Measurements from ENCODE around the gene INO80.

INO80 gene

GRCh38 chr15:41001524-41002214 is 114.4 kb downstream of the INO80 start:
- DNase-seq (ENCODE audit: low spot score): peak; percentile 13

- peak; percentile 46 for DNase-seq (ENCODE audit: low spot score)
Measured at GRCh38 chr15:40999190-40999589, 116.9 kb downstream of the INO80 start.

GRCh38 chr15:40995656-40996055 is 120.4 kb downstream of the INO80 start:
- DNase-seq (ENCODE audit: low spot score): no peak

- DNase-seq (ENCODE audit: low spot score): no peak
Measured at GRCh38 chr15:40992825-40993224, 123.3 kb downstream of the INO80 start.

- no peak for DNase-seq (ENCODE audit: low spot score)
Measured at GRCh38 chr15:40992241-40992741, 123.8 kb downstream of the INO80 start.

- DNase-seq (ENCODE audit: low spot score): peak; percentile 65
Measured at GRCh38 chr15:40991355-40991754, 124.7 kb downstream of the INO80 start.

GRCh38 chr15:40990789-40991188 is 125.3 kb downstream of the INO80 start:
- peak; percentile 42 for DNase-seq (ENCODE audit: low spot score)

GRCh38 chr15:40990080-40990479 is 126.0 kb downstream of the INO80 start:
- no peak for DNase-seq (ENCODE audit: low spot score)

GRCh38 chr15:40988156-40988555 is 127.9 kb downstream of the INO80 start:
- no peak for DNase-seq (ENCODE audit: low spot score)

- no peak for DNase-seq (ENCODE audit: low spot score)
Measured at GRCh38 chr15:40986820-40987219, 129.3 kb downstream of the INO80 start.

- DNase-seq (ENCODE audit: low spot score): no peak
Measured at GRCh38 chr15:40985541-40986330, 130.3 kb downstream of the INO80 start.

- no peak for DNase-seq (ENCODE audit: low spot score)
Measured at GRCh38 chr15:40984964-40985363, 131.1 kb downstream of the INO80 start.

GRCh38 chr15:40984406-40984805 is 131.7 kb downstream of the INO80 start:
- DNase-seq (ENCODE audit: low spot score): no peak

GRCh38 chr15:40982855-40983254 is 133.2 kb downstream of the INO80 start:
- DNase-seq (ENCODE audit: low spot score): no peak

- no peak for DNase-seq (ENCODE audit: low spot score)
Measured at GRCh38 chr15:40981186-40981585, 134.9 kb downstream of the INO80 start.

GRCh38 chr15:40978562-40978961 is 137.5 kb downstream of the INO80 start:
- no peak for DNase-seq (ENCODE audit: low spot score)

GRCh38 chr15:40978141-40978540 is 137.9 kb downstream of the INO80 start:
- DNase-seq (ENCODE audit: low spot score): no peak

GRCh38 chr15:40976819-40977218 is 139.3 kb downstream of the INO80 start:
- DNase-seq (ENCODE audit: low spot score): no peak

GRCh38 chr15:40974879-40975278 is 141.2 kb downstream of the INO80 start:
- DNase-seq (ENCODE audit: low spot score): no peak

GRCh38 chr15:40969363-40969762 is 146.7 kb downstream of the INO80 start:
- DNase-seq (ENCODE audit: low spot score): no peak

- DNase-seq (ENCODE audit: low spot score): no peak
Measured at GRCh38 chr15:40968290-40969085, 147.6 kb downstream of the INO80 start.

- no peak for DNase-seq (ENCODE audit: low spot score)
Measured at GRCh38 chr15:40964634-40965033, 151.4 kb downstream of the INO80 start.

- DNase-seq (ENCODE audit: low spot score): no peak
Measured at GRCh38 chr15:40964006-40964405, 152.1 kb downstream of the INO80 start.

Measured in COLO829 (cell line).